Fibroblast of villous mesenchyme (primary cell): ENCODE results near the gene CHRNB1. TPM values are rescaled to one million over a fixed set of nuclear protein-coding genes. Genes with fewer than 3 reads are reported as not detected.
A peak's percentile ranks its signal among the peaks of the same experiment; 100 is the strongest.
"Not testable (repeated sequence)": the region's sequence is repeated elsewhere in the genome, so short reads cannot be mapped to it uniquely, and the experiment has no call there.

Experiments used
- DNase-seq: peaks from one replicate; pipeline ENCODE4 v3.0.0-alpha.2; 2010; ENCODE audit warnings: low read depth
- H3K4me3 ChIP-seq: 2 replicates; pipeline ENCODE4 v1.5.1; 2011; ENCODE audit warnings: low read depth, mild to moderate bottlenecking, low read length
- CTCF ChIP-seq: IDR thresholded peaks from 2 replicates; pipeline ENCODE4 v1.5.1; 2012; ENCODE audit warnings: low read depth, mild to moderate bottlenecking, low read length; ENCODE audit not compliant: insufficient read depth
- total RNA-seq: library from RNA; depleted of rRNA; stranded (reverse); fragments of >200 nt; gene quantifications from 2 replicates; pipeline ENCODE4 v1.2.3, GENCODE V29; 2012

CHRNB1 gene
- total RNA-seq, 1 donor, result 6.9 TPM

GRCh38 chr17:7467498-7467897 is 22.6 kb downstream of the CHRNB1 start:
- no peak overlapping the region for H3K4me3 ChIP-seq
- TF ChIP-seq CTCF, result no peak
- DNase-seq, result no peak

GRCh38 chr17:7468290-7468689 is 23.4 kb downstream of the CHRNB1 start:
- no peak for DNase-seq
- H3K4me3 ChIP-seq, result no peak overlapping the region
- TF ChIP-seq CTCF, result no peak

GRCh38 chr17:7468804-7469389 is 24.0 kb downstream of the CHRNB1 start:
- TF ChIP-seq CTCF, result no peak
- DNase-seq, result no peak
- H3K4me3 ChIP-seq, result no peak overlapping the region

GRCh38 chr17:7469843-7470242 is 25.0 kb downstream of the CHRNB1 start:
- not testable (repeated sequence) for DNase-seq, H3K4me3 ChIP-seq

GRCh38 chr17:7470457-7470973 is 25.7 kb downstream of the CHRNB1 start:
- not testable (repeated sequence) for H3K4me3 ChIP-seq, DNase-seq

GRCh38 chr17:7471729-7472128 is 26.9 kb downstream of the CHRNB1 start:
- no peak for TF ChIP-seq CTCF

GRCh38 chr17:7474767-7475166 is 29.9 kb downstream of the CHRNB1 start:
- not testable (repeated sequence) for DNase-seq, H3K4me3 ChIP-seq

More at GRCh38 chr17:7471729-7472128, 26.9 kb downstream of the CHRNB1 start:
- no peak overlapping the region for H3K4me3 ChIP-seq
- DNase-seq, result no peak

GRCh38 chr17:7475764-7476422 is 31.0 kb downstream of the CHRNB1 start:
- peak; percentile 83 for DNase-seq
- no peak for TF ChIP-seq CTCF
- H3K4me3 ChIP-seq, result no peak overlapping the region
